K562 treated with DMSO at 1 percent for 12 hours (cell line): ENCODE data around the gene ABCC6. TPM values are rescaled to one million over a fixed set of nuclear protein-coding genes. Genes with fewer than 3 reads are reported as not detected.

Experiments
- total RNA-seq: library from RNA; unstranded; fragments of 300-600 nt; gene quantifications from 2 replicates; pipeline ENCODE4 v1.2.3, GENCODE V29; 2022; ENCODE audit not compliant: insufficient read depth

Gene ABCC6
- not detected in 2 replicates for total RNA-seq

GRCh38 chr16:16222850-16223661 lies at the start of gene ABCC6:
ABCC6 (minus strand) TSS chr16:16223494; CDS start chr16:16223434, 60 bp downstream.

Other genes starting within 250 kb of the ABCC6 start
- gene NOMO3, start 9.0 kb upstream of the ABCC6 start, total RNA-seq: 5.2 and 14.9 TPM in 2 replicates
- not detected in 2 replicates for gene NPIPA7, start 155.6 kb upstream of the ABCC6 start, total RNA-seq